Measurements from ENCODE around the gene KLHDC7B. TPM values are rescaled to one million over a fixed set of nuclear protein-coding genes. Genes with fewer than 3 reads are reported as not detected.

KLHDC7B gene
- total RNA-seq, 1 donor from 2014 or later, result 0.32 TPM

DNA sequence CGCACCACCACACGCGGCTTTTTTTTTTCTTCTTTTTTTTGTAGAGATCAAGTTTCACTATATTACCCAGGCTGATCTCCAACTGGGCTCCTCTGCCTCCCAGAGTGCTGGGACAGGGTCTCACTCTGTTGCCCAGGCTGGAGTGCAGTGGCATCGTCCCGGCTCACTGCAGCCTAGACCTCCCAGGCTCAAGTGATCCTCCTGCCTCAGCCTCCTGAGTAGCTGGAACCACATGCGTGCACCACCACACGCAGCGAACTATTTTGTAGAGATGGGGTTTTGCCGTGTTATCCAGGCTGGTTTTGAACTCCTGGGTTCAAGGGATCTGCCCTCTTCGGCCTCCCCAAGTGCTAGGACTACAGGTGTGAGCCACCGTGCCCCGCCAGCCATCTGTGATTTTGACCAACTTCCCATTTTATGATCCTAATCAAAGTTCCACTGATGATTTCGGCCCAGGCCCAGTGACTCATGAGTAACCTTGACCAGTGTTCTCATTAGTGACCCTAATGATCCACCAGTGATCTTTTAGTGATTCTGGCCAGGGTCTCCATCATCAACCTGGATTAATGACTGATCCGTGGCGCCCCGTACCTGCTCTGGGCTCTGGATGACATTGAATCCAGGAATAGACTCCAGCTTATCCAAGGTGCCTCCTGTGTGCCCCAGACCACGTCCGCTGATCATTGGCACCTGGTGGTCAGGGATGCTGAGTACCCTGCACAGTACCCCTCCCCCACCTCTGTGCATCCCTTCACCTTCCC lies 17.6 kb upstream of the KLHDC7B start:
- Histone ChIP-seq H3K27ac (ENCODE audit: low read depth, low read length) (no peak overlapping the region), H3K4me2 (ENCODE audit: low read length) (no peak overlapping the region), H4K20me1 (ENCODE audit: insufficient read depth, low read length) (peaks cover 34% of the 10 kb centered on the region), H3K36me3 (ENCODE audit: insufficient read depth, low read length) (no peaks in the 10 kb centered on the region), H3K4me3 (ENCODE audit: insufficient read depth, low read depth, low read length) (no peak overlapping the region), H3K79me2 (ENCODE audit: insufficient read depth, low read length) (peaks cover 28% of the 10 kb centered on the region), H2AFZ (ENCODE audit: low read depth, low read length) (no peak overlapping the region), H3K9ac (ENCODE audit: low read length) (no peak overlapping the region), H3K4me1 (ENCODE audit: insufficient read depth, low read length) (peaks cover 31% of the 10 kb centered on the region), H3K27me3 (ENCODE audit: insufficient read depth, low read length) (peaks cover 28% of the 10 kb centered on the region), H3K9me3 (ENCODE audit: insufficient read depth, low read depth, low read length) (no peaks in the 10 kb centered on the region)
- H3K9me3 Mint-ChIP-seq (ENCODE audit: unreplicated experiment), result peaks cover 7% of the 10 kb centered on the region
- TF ChIP-seq, protein P1, sequence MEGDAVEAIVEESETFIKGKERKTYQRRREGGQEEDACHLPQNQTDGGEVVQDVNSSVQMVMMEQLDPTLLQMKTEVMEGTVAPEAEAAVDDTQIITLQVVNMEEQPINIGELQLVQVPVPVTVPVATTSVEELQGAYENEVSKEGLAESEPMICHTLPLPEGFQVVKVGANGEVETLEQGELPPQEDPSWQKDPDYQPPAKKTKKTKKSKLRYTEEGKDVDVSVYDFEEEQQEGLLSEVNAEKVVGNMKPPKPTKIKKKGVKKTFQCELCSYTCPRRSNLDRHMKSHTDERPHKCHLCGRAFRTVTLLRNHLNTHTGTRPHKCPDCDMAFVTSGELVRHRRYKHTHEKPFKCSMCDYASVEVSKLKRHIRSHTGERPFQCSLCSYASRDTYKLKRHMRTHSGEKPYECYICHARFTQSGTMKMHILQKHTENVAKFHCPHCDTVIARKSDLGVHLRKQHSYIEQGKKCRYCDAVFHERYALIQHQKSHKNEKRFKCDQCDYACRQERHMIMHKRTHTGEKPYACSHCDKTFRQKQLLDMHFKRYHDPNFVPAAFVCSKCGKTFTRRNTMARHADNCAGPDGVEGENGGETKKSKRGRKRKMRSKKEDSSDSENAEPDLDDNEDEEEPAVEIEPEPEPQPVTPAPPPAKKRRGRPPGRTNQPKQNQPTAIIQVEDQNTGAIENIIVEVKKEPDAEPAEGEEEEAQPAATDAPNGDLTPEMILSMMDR (IDR thresholded peaks at IDR 0.05; ENCODE audit: insufficient read depth, low read depth, low read length), result no peak
- TF ChIP-seq EZH2 (IDR thresholded peaks at IDR 0.05; ENCODE audit: insufficient read depth, low read length), result no peak
- peak overlapping the region; percentile 62 for H3K27ac Mint-ChIP-seq (ENCODE audit: unreplicated experiment)
- H3K4me1 Mint-ChIP-seq (ENCODE audit: low read depth, unreplicated experiment), result peaks cover 4% of the 10 kb centered on the region
- DNase-seq (ENCODE audit: low read depth) (no peak), FAIRE-seq (no peak)
- peak overlapping the region; percentile 81 for H3K4me3 Mint-ChIP-seq (ENCODE audit: unreplicated experiment)
- H3K27me3 Mint-ChIP-seq (ENCODE audit: low read depth, unreplicated experiment), result peaks cover 6% of the 10 kb centered on the region
- H3K36me3 Mint-ChIP-seq (ENCODE audit: low read depth, unreplicated experiment), result peaks cover 7% of the 10 kb centered on the region

DNA sequence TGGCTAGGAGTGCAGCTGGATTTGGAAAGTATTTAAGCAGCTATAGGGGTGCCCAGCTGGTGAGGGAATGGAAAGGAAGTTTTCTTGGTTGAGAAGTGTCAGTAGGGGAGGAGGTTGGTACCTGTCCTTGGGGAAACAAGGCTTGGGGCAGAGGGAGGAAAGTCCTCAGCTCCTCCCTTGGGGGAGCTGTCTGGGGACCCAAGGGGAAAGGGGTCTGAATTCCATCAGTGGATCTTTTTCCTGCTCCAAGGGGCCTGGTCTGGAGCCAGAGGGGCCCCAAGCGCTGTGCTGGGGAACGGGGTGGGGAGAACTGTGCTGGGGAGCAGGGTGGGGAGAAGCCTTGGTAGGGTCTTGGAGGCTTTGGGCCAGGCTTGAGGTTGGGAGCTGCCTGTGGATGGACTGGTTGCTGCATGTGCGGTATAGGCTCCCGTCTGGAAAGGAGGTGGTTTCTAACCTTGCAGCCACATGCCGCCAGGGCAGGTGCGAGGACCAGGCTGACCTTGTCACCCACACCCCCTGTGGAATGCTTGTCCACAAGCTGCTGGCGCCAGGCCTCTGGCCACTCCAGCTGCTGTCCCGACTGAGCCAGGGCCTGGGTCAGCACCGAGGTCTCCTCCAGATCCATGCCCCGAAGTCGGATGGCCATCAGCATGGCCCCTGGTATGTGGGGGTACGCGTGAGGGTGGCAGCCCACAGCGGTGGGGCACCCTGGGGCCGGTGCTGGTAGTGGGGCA lies 16.9 kb upstream of the KLHDC7B start:
- no peak overlapping the region for H3K27ac ChIP-seq (ENCODE audit: low read depth, low read length)

More for the DNA sequence above, 16.9 kb upstream of the KLHDC7B start:
- Histone ChIP-seq H3K36me3 (ENCODE audit: insufficient read depth, low read length) (no peaks in the 10 kb centered on the region), H3K79me2 (ENCODE audit: insufficient read depth, low read length) (peaks cover 21% of the 10 kb centered on the region), H4K20me1 (ENCODE audit: insufficient read depth, low read length) (peaks cover 26% of the 10 kb centered on the region), H3K4me2 (ENCODE audit: low read length) (no peak overlapping the region), H2AFZ (ENCODE audit: low read depth, low read length) (no peak overlapping the region), H3K9me3 (ENCODE audit: insufficient read depth, low read depth, low read length) (no peaks in the 10 kb centered on the region), H3K9ac (ENCODE audit: low read length) (no peak overlapping the region), H3K4me1 (ENCODE audit: insufficient read depth, low read length) (peaks cover 30% of the 10 kb centered on the region), H3K4me3 (ENCODE audit: insufficient read depth, low read depth, low read length) (no peak overlapping the region), H3K27me3 (ENCODE audit: insufficient read depth, low read length) (peaks cover 30% of the 10 kb centered on the region)
- Mint-ChIP-seq H3K27ac (ENCODE audit: unreplicated experiment) (peak overlapping the region; percentile 26), H3K27me3 (ENCODE audit: low read depth, unreplicated experiment) (peaks cover 9% of the 10 kb centered on the region), H3K4me3 (ENCODE audit: unreplicated experiment) (peak overlapping the region; percentile 81), H3K36me3 (ENCODE audit: low read depth, unreplicated experiment) (peaks cover 4% of the 10 kb centered on the region), H3K9me3 (ENCODE audit: unreplicated experiment) (peaks cover 7% of the 10 kb centered on the region), H3K4me1 (ENCODE audit: low read depth, unreplicated experiment) (peaks cover 4% of the 10 kb centered on the region)
- no peak for TF ChIP-seq EZH2 (IDR thresholded peaks at IDR 0.05; ENCODE audit: insufficient read depth, low read length)
- TF ChIP-seq, protein P1 (IDR thresholded peaks at IDR 0.05; ENCODE audit: insufficient read depth, low read depth, low read length), result no peak
- FAIRE-seq (no peak), DNase-seq (ENCODE audit: low read depth) (no peak)

Measured in astrocyte (in vitro differentiated cells and primary cell).